Measurements from ENCODE around the gene FOXN3.

Gene FOXN3

GRCh38 chr14:89455412-89455811, 38.4 kb upstream of the FOXN3 start:
- DNase-seq (ENCODE audit: extremely low spot score) = no peak
- ChIA-PET POLR2A (no interaction called here), CTCF (no interaction called here)
- TF ChIP-seq NFRKB (IDR thresholded peaks at IDR 0.05) = no peak
- no peak for TF ChIP-seq HDGF (IDR thresholded peaks at IDR 0.05; ENCODE audit: borderline replicate concordance)
- no peak for TF ChIP-seq LEF1 (IDR thresholded peaks at IDR 0.05; ENCODE audit: borderline replicate concordance)
- TF ChIP-seq PKNOX1 (IDR thresholded peaks at IDR 0.05) = no peak
- TF ChIP-seq FOXA1 (IDR thresholded peaks at IDR 0.05) = no peak
- no peak for TF ChIP-seq BHLHE40 (IDR thresholded peaks at IDR 0.05; ENCODE audit: borderline replicate concordance)
- no peak for TF ChIP-seq SP1 (IDR thresholded peaks at IDR 0.05)
- no peak for TF ChIP-seq FOXM1 (IDR thresholded peaks at IDR 0.05; ENCODE audit: borderline replicate concordance)
- no peak for TF ChIP-seq L3MBTL2 (conservative IDR thresholded peaks at IDR 0.05)
- TF ChIP-seq TARDBP (IDR thresholded peaks at IDR 0.05) = no peak
- TF ChIP-seq CTBP1 (IDR thresholded peaks at IDR 0.05; ENCODE audit: borderline replicate concordance) = no peak
- TF ChIP-seq SUZ12 (IDR thresholded peaks at IDR 0.05) = no peak
- TF ChIP-seq ARNT (IDR thresholded peaks at IDR 0.05) = no peak
- TF ChIP-seq ELF4 (IDR thresholded peaks at IDR 0.05) = no peak
- TF ChIP-seq ZNF384 (IDR thresholded peaks at IDR 0.05) = no peak
- no peak for TF ChIP-seq FOXK2 (IDR thresholded peaks at IDR 0.05)

- ChIA-PET POLR2A (no interaction called here), CTCF (no interaction called here)
- TF ChIP-seq ELF4 (IDR thresholded peaks at IDR 0.05) (no peak), ZNF384 (IDR thresholded peaks at IDR 0.05) (no peak), CTBP1 (IDR thresholded peaks at IDR 0.05; ENCODE audit: borderline replicate concordance) (no peak), NFRKB (IDR thresholded peaks at IDR 0.05) (no peak), FOXK2 (IDR thresholded peaks at IDR 0.05) (no peak), FOXA1 (IDR thresholded peaks at IDR 0.05) (no peak), PKNOX1 (IDR thresholded peaks at IDR 0.05) (no peak), FOXM1 (IDR thresholded peaks at IDR 0.05; ENCODE audit: borderline replicate concordance) (no peak), HDGF (IDR thresholded peaks at IDR 0.05; ENCODE audit: borderline replicate concordance) (no peak), TARDBP (IDR thresholded peaks at IDR 0.05) (no peak), LEF1 (IDR thresholded peaks at IDR 0.05; ENCODE audit: borderline replicate concordance) (no peak), L3MBTL2 (conservative IDR thresholded peaks at IDR 0.05) (no peak), SP1 (IDR thresholded peaks at IDR 0.05) (no peak), ARNT (IDR thresholded peaks at IDR 0.05) (no peak), BHLHE40 (IDR thresholded peaks at IDR 0.05; ENCODE audit: borderline replicate concordance) (no peak), SUZ12 (IDR thresholded peaks at IDR 0.05) (no peak)
- DNase-seq (ENCODE audit: extremely low spot score) = no peak
Observed at GRCh38 chr14:89454996-89455395, 38.0 kb upstream of the FOXN3 start.

- ChIA-PET CTCF (no interaction called here), POLR2A (no interaction called here)
- no peak for DNase-seq (ENCODE audit: extremely low spot score)
- TF ChIP-seq CTBP1 (IDR thresholded peaks at IDR 0.05; ENCODE audit: borderline replicate concordance) (no peak), ZNF384 (IDR thresholded peaks at IDR 0.05) (no peak), SUZ12 (IDR thresholded peaks at IDR 0.05) (no peak), FOXA1 (IDR thresholded peaks at IDR 0.05) (no peak), LEF1 (IDR thresholded peaks at IDR 0.05; ENCODE audit: borderline replicate concordance) (no peak), BHLHE40 (IDR thresholded peaks at IDR 0.05; ENCODE audit: borderline replicate concordance) (no peak), HDGF (IDR thresholded peaks at IDR 0.05; ENCODE audit: borderline replicate concordance) (no peak), ELF4 (IDR thresholded peaks at IDR 0.05) (no peak), ARNT (IDR thresholded peaks at IDR 0.05) (no peak)
Observed at GRCh38 chr14:89452281-89452680, 35.2 kb upstream of the FOXN3 start.

GRCh38 chr14:89451229-89451628, 34.2 kb upstream of the FOXN3 start:
- ChIA-PET POLR2A (no interaction called here), CTCF (no interaction called here)
- TF ChIP-seq HDGF (IDR thresholded peaks at IDR 0.05; ENCODE audit: borderline replicate concordance) = no peak
- no peak for TF ChIP-seq SUZ12 (IDR thresholded peaks at IDR 0.05)
- TF ChIP-seq NFRKB (IDR thresholded peaks at IDR 0.05) = no peak
- TF ChIP-seq FOXM1 (IDR thresholded peaks at IDR 0.05; ENCODE audit: borderline replicate concordance) = no peak
- no peak for TF ChIP-seq L3MBTL2 (conservative IDR thresholded peaks at IDR 0.05)
- no peak for TF ChIP-seq FOXK2 (IDR thresholded peaks at IDR 0.05)
- no peak for TF ChIP-seq BHLHE40 (IDR thresholded peaks at IDR 0.05; ENCODE audit: borderline replicate concordance)
- TF ChIP-seq ARNT (IDR thresholded peaks at IDR 0.05) = no peak
- no peak for TF ChIP-seq FOXA1 (IDR thresholded peaks at IDR 0.05)
- TF ChIP-seq PKNOX1 (IDR thresholded peaks at IDR 0.05) = no peak
- no peak for TF ChIP-seq SP1 (IDR thresholded peaks at IDR 0.05)
- no peak for TF ChIP-seq ZNF384 (IDR thresholded peaks at IDR 0.05)
- no peak for TF ChIP-seq LEF1 (IDR thresholded peaks at IDR 0.05; ENCODE audit: borderline replicate concordance)
- DNase-seq (ENCODE audit: extremely low spot score) = no peak

GRCh38 chr14:89447182-89447944, 30.3 kb upstream of the FOXN3 start:
- ChIA-PET POLR2A (no interaction called here), CTCF (no interaction called here)
- TF ChIP-seq LEF1 (IDR thresholded peaks at IDR 0.05; ENCODE audit: borderline replicate concordance) = no peak
- TF ChIP-seq FOXA1 (IDR thresholded peaks at IDR 0.05) = no peak
- DNase-seq (ENCODE audit: extremely low spot score) = no peak

- POLR2A ChIA-PET = no interaction called here
- no peak for DNase-seq (ENCODE audit: extremely low spot score)
- CTCF ChIA-PET = no interaction called here
- TF ChIP-seq LEF1 (IDR thresholded peaks at IDR 0.05; ENCODE audit: borderline replicate concordance) (no peak), NFRKB (IDR thresholded peaks at IDR 0.05) (no peak), PKNOX1 (IDR thresholded peaks at IDR 0.05) (no peak), L3MBTL2 (conservative IDR thresholded peaks at IDR 0.05) (no peak)
Observed at GRCh38 chr14:89445273-89445973, 28.4 kb upstream of the FOXN3 start.
